Ascending aorta (tissue), 2 donors: Measurements from ENCODE around the gene TCERG1. TPM values are rescaled to one million over a fixed set of nuclear protein-coding genes. Genes with fewer than 3 reads are reported as not detected.

Experiments
- DNase-seq, 2 donors: peaks; one replicate each; pipeline ENCODE4 v3.0.0-alpha.2; 2019; ENCODE audit warnings: low spot score in 2 of 2
- H3K27ac ChIP-seq, 2 donors: fragments of 200-600 bp; sonication (generic); one replicate each; pipeline ENCODE4 v1.5.1; 2016 to 2017; ENCODE audit warnings: mild to moderate bottlenecking in 1 of 2
- H3K27me3 ChIP-seq: fragments of 200-600 bp; sonication (generic); one replicate; pipeline ENCODE4 v1.5.1; 2017
- H3K36me3 ChIP-seq, 2 donors: fragments of 200-600 bp; sonication (generic); one replicate each; pipeline ENCODE4 v1.5.1; 2016
- H3K4me1 ChIP-seq, 2 donors: fragments of 200-600 bp; sonication (generic); one replicate each; pipeline ENCODE4 v1.5.1; 2016 to 2017; ENCODE audit warnings: mild to moderate bottlenecking in 1 of 2
- H3K4me3 ChIP-seq, 2 donors: fragments of 200-600 bp; sonication (generic); one replicate each; pipeline ENCODE4 v1.5.1; 2016 to 2017; ENCODE audit warnings: mild to moderate bottlenecking in 1 of 2
- H3K9me3 ChIP-seq, 2 donors: fragments of 200-600 bp; sonication (generic); one replicate each; pipeline ENCODE4 v1.5.1; 2016
- CTCF ChIP-seq, 3 experiments: fragments of 200-600 bp in 2 of 3; fragments of 450-650 bp in 1 of 3; sonication (generic) in 2 of 3; IDR thresholded peaks; one replicate each; pipeline ENCODE4 v1.5.1; 2016 to 2019; ENCODE audit warnings: antibody characterized with exemption in 3 of 3, mild to moderate bottlenecking in 1 of 3, moderate library complexity in 1 of 3
- intact Hi-C: fragments of 100-400 bp; cut with DNase I; formaldehyde crosslinking; loops from one replicate; pipeline ENCODE4 v1.15.1; 2023
- total RNA-seq: library from RNA; depleted of rRNA; stranded (reverse); fragments of >200 nt; gene quantifications from one replicate; pipeline ENCODE4 v1.1.0, GENCODE V29; 2016

TCERG1 gene
- total RNA-seq, 1 donor from 2014 or later: 39.8 TPM

GRCh38 chr5:146426305-146426704 lies 20.8 kb upstream of the TCERG1 start:
- H3K9me3 ChIP-seq: no peaks in the 10 kb centered on the region
- intact Hi-C loops: loop anchor here (2.0 to 10.0 kb wide), 3 partner anchors 136 to 272 kb away; partner anchors contain the start of gene LARS1
- H3K27ac ChIP-seq: no peak overlapping the region
- no peaks in the 10 kb centered on the region for H3K36me3 ChIP-seq
- no peak for TF ChIP-seq CTCF (IDR thresholded peaks at IDR 0.05)
- no peaks in the 10 kb centered on the region for H3K27me3 ChIP-seq
- DNase-seq: no peak
- H3K4me1 ChIP-seq: no peaks in the 10 kb centered on the region
- no peak overlapping the region for H3K4me3 ChIP-seq

GRCh38 chr5:146426853-146427618 lies 20.1 kb upstream of the TCERG1 start:
- intact Hi-C loops: loop anchor here (2.0 to 10.0 kb wide), 3 partner anchors 136 to 272 kb away; partner anchors contain the start of gene LARS1
- no peaks in the 10 kb centered on the region for H3K9me3 ChIP-seq

GRCh38 chr5:146427619-146427997 lies 19.5 kb upstream of the TCERG1 start:
- H3K9me3 ChIP-seq: no peaks in the 10 kb centered on the region
- intact Hi-C loops: loop anchor here (2.0 to 10.0 kb wide), 3 partner anchors 137 to 273 kb away; partner anchors contain the start of gene LARS1
- no peaks in the 10 kb centered on the region for H3K27me3 ChIP-seq
- H3K4me3 ChIP-seq: no peak overlapping the region
- no peaks in the 10 kb centered on the region for H3K4me1 ChIP-seq
- H3K27ac ChIP-seq: no peak overlapping the region
- TF ChIP-seq CTCF (IDR thresholded peaks at IDR 0.05): no peak
- H3K36me3 ChIP-seq: no peaks in the 10 kb centered on the region
- DNase-seq: no peak

More at GRCh38 chr5:146426853-146427618, 20.1 kb upstream of the TCERG1 start:
- Histone ChIP-seq H3K4me3 (no peak overlapping the region), H3K36me3 (no peaks in the 10 kb centered on the region), H3K27ac (no peak overlapping the region), H3K4me1 (no peaks in the 10 kb centered on the region), H3K27me3 (no peaks in the 10 kb centered on the region)
- DNase-seq: no peak
- TF ChIP-seq CTCF (IDR thresholded peaks at IDR 0.05): peak; percentile 27 to 73 (median 57)

- no peaks in the 10 kb centered on the region for H3K27me3 ChIP-seq
- H3K27ac ChIP-seq: no peak overlapping the region
- H3K9me3 ChIP-seq: no peaks in the 10 kb centered on the region
- intact Hi-C loops: loop anchor here (5.0 to 10.0 kb wide), 2 partner anchors 246 to 274 kb away; partner anchors contain the start of gene LARS1
- H3K4me1 ChIP-seq: no peaks in the 10 kb centered on the region
- H3K4me3 ChIP-seq: no peak overlapping the region
- no peaks in the 10 kb centered on the region for H3K36me3 ChIP-seq
- no peak for DNase-seq
- TF ChIP-seq CTCF (IDR thresholded peaks at IDR 0.05): no peak
These were observed 18.5 kb upstream of the TCERG1 start for GRCh38 chr5:146428658-146429057.

GRCh38 chr5:146440353-146440752 lies 6.8 kb upstream of the TCERG1 start:
- Histone ChIP-seq H3K36me3 (no peaks in the 10 kb centered on the region), H3K4me3 (no peak overlapping the region), H3K27ac (no peak overlapping the region), H3K9me3 (no peaks in the 10 kb centered on the region), H3K4me1 (no peaks in the 10 kb centered on the region), H3K27me3 (no peaks in the 10 kb centered on the region)
- no peak for TF ChIP-seq CTCF (IDR thresholded peaks at IDR 0.05)
- no peak for DNase-seq
- intact Hi-C loops: no loop called here
